Measurements from ENCODE around the gene OGDH.
"Not testable (repeated sequence)": the region's sequence is repeated elsewhere in the genome, so short reads cannot be mapped to it uniquely, and the experiment has no call there.

The OGDH gene

DNA sequence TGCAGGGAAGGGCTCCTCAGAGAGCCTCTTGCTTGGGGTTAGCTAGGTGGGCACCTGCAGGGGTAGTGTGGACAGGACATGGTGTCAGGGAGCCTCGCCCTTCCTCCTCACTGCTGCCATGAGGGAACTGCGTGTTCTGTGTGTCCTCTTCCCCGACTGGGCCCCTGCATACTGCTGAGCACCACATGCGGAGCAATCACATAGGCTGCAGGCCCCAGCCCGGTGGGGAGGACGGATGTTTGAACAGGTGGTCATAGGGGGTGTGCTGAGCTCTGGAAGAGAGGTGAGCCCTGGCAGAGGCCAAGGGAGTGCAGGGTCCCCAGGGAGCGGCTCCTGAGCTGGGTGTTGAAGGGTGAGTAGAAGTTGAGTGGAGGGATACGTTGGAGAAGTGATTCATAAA, 93.9 kb downstream of the OGDH start:
- TF ChIP-seq CTCF (IDR thresholded peaks at IDR 0.05; ENCODE audit: borderline replicate concordance, control extremely low read depth, extremely low read depth, insufficient read depth, missing control alignments) = no peak
- no peak for DNase-seq (ENCODE audit: low spot score)
- in situ Hi-C loops (cut with MboI; ENCODE audit: low sequenced_read_pairs, unreplicated experiment) = no loop called here

DNA sequence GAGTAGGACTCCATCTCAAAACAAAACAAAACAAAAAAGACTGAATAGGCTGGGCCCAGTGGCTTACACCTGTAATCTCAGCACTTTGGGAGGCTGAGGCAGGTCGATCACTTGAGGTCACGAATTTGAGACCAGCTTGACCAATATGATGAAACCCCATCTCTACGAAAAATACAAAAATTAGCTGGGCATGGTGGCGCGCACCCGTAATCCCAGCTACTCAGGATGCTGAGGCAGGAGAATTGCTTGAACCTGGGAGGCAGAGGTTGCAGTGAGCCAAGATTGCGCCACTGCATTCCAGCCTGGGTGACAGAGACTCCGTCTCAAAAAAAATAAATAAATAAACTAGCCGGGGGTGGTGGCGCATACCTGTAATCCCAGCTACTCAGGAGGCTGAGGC, 97.0 kb downstream of the OGDH start:
- DNase-seq (ENCODE audit: low spot score); in situ Hi-C loops (cut with MboI; ENCODE audit: low sequenced_read_pairs, unreplicated experiment): not testable (repeated sequence)

DNA sequence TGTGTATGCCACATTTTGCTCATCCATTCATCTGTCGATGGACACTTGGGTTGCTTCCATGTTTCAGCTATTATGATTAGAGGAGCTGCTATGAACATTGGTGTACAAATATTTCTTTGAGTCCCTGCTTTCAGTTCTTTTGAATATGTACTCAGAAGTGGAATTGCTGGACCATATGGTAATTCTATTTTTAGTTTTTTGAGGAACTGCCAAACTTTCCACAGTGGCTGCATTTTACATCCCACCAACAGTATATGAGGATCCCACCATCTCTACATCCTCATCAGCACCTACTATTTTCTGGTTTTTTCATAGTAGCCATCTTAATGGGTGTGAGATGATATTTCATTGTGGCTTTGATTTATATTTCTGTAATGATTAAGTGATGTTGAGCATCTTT, 97.5 kb downstream of the OGDH start:
- DNase-seq (ENCODE audit: low spot score) = no peak
- in situ Hi-C loops (cut with MboI; ENCODE audit: low sequenced_read_pairs, unreplicated experiment) = no loop called here
- TF ChIP-seq CTCF (IDR thresholded peaks at IDR 0.05; ENCODE audit: borderline replicate concordance, control extremely low read depth, extremely low read depth, insufficient read depth, missing control alignments) = no peak

GRCh38 chr7:44705434-44705833, 99.0 kb downstream of the OGDH start:
- DNase-seq (ENCODE audit: low spot score) = no peak
- no peak for TF ChIP-seq CTCF (IDR thresholded peaks at IDR 0.05; ENCODE audit: borderline replicate concordance, control extremely low read depth, extremely low read depth, insufficient read depth, missing control alignments)
- in situ Hi-C loops (cut with MboI; ENCODE audit: low sequenced_read_pairs, unreplicated experiment) = no loop called here

DNA sequence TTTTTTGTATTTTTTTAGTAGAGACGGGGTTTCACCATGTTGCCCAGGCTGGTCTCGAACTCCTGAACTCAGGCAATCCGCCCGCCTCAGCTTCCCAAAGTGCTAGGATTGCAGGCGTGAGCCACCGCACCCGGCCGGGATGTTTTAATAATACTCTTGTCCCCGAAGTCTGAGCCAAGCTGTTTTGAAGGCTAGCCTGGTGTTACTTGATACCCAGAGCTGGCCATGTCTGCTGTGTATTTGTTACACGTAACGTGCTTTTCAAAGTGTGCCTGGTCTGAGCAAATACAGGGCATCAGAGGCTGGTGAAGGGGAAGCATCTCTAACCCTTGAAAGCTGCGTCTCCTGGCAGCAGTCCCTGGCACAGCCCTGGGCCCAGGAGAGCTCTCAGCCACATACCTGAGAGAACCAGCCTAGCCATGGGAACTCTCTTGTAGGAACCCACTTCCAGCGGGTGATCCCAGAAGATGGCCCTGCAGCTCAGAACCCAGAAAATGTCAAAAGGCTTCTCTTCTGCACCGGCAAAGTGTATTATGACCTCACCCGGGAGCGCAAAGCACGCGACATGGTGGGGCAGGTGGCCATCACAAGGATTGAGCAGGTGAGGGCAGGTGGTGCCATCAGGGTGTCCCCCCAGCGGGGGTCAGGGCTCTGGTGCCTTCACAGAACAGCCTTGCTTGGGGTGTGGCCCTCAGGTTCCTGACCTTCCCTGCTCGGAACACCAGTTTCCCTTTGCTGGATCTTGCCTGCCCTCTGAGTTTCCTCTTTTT, 100.5 kb downstream of the OGDH start:
- no peak for TF ChIP-seq CTCF (IDR thresholded peaks at IDR 0.05; ENCODE audit: borderline replicate concordance, control extremely low read depth, extremely low read depth, insufficient read depth, missing control alignments)
- DNase-seq (ENCODE audit: low spot score) = peak; percentile 23
- in situ Hi-C loops (cut with MboI; ENCODE audit: low sequenced_read_pairs, unreplicated experiment) = no loop called here

- peak; percentile 32 for DNase-seq (ENCODE audit: low spot score)
- no peak for TF ChIP-seq CTCF (IDR thresholded peaks at IDR 0.05; ENCODE audit: borderline replicate concordance, control extremely low read depth, extremely low read depth, insufficient read depth, missing control alignments)
- in situ Hi-C loops (cut with MboI; ENCODE audit: low sequenced_read_pairs, unreplicated experiment) = no loop called here
Measured at GRCh38 chr7:44707558-44708230, 101.3 kb downstream of the OGDH start.
